ENCODE measurements around the gene POU2F3. TPM values are rescaled to one million over a fixed set of nuclear protein-coding genes. Genes with fewer than 3 reads are reported as not detected.

The POU2F3 gene
- total and polyA plus RNA-seq, 2 of the 8 experiments (the other 6 are each of a cell fraction or from before 2014, with no cell fraction given) = 1.0 to 2.1 TPM

DNA sequence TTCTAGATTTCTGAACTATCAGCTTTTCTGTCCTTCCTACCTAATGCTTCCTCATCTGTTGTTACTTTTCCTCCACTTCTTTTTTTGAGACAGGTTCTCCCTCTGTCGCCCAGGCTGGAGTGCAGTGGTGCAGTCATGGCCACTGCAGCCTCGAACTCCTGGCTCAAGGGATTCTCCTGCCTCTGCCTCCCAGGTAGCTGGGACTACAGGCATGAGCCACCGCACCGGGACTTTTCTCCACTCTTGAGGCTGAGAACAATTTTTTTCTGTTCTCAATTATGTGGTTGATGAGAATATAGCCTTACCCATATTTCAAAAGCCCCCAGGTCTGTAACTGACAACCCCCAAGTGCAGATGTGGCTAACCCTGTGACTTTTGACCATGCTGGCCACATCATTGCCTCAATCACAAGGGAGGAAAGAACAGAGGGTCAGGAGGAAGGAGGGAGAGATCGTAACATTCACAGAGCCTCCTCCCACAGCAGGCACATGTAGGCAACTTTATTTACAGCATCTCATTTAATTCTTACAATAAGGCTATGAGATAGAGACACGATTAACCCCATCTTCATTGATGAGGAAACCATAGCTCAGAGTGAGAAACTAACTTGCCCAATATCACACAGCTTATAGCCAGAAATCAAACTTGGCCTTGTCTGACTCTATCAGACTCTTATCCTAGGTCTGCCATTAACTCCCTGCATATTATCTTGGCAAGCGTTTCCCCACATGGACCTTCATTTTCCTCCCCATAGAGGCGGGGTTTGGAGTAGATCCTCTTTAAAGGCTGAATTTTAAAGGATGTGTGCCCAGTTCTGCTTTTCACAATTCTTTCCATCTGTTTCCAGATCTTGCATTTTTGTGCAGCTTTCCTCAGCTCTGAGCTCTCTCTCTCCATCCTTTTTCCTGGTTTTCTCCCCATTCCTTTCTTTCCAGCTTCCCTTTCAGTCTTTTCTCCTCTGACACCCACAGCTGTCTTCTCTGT, 9.6 kb downstream of the POU2F3 start:
- peaks cover 4 to 21% (median 6%) of the 10 kb centered on the region in 4 experiments for H3K4me1 ChIP-seq (replicated peaks in 1 of 4; ENCODE audit: control insufficient read depth in 3 of 4, insufficient read depth in 4 of 4, low read length in 3 of 4)
- FAIRE-seq (no peak), DNase-seq (ENCODE audit: low read depth in 1 of 2, low spot score in 2 of 2) (no peak)
- H3K9ac ChIP-seq (replicated peaks in 1 of 4; ENCODE audit: extremely low read depth in 1 of 4, low read depth in 3 of 4, low read length in 3 of 4) = no peak overlapping the region
- no peak overlapping the region for H3K56ac ChIP-seq (replicated peaks; ENCODE audit: insufficient read length, low read depth, low read length)
- H2BK20ac ChIP-seq (ENCODE audit: low read length) = peak overlapping the region; percentile 91; the same call in 1 of the 2 replicates
- H3K23me2 ChIP-seq (ENCODE audit: low read depth, low read length) = no peaks in the 10 kb centered on the region
- H3K79me2 ChIP-seq (ENCODE audit: control insufficient read depth in 1 of 2, insufficient read depth in 2 of 2, low read length in 2 of 2) = no peaks in the 10 kb centered on the region
- no peaks in the 10 kb centered on the region; a peak in 1 of 7 replicates for H3K27me3 ChIP-seq (replicated peaks in 1 of 4; ENCODE audit: control insufficient read depth in 3 of 4, extremely low read depth in 1 of 4, insufficient read depth in 3 of 4, low read length in 3 of 4)
- H3K4me2 ChIP-seq (ENCODE audit: insufficient read depth in 1 of 2, low read depth in 2 of 2, low read length in 2 of 2) = no peak overlapping the region
- H4K8ac ChIP-seq (ENCODE audit: extremely low read depth, insufficient read depth, low read length) = no peak overlapping the region
- ChIA-PET CTCF (ENCODE audit: partially characterized antibody) (interaction anchor here (1.1 to 41.2 kb wide), 13 partner anchors 9 to 182 kb away, joined by 3 to 1412 read pairs (median 5); partner anchors contain the start of gene POU2F3), POLR2A (ENCODE audit: partially characterized antibody) (interaction anchor here (2.2 kb wide), 1 partner anchor 13 kb away, joined by 6 read pairs; no protein-coding TSS in a partner anchor)
- no peaks in the 10 kb centered on the region for H3K79me1 ChIP-seq (ENCODE audit: low read depth, low read length)
- no peak overlapping the region for H2AK5ac ChIP-seq (ENCODE audit: low read depth, low read length)
- 83% methylated on average over 8 of the region's 8 CpGs; no CpG with 5 or more reads in 1 of the 2 experiments for whole genome bisulfite sequencing, 2 experiments (ENCODE audit: extremely low coverage in 1 of 2, insufficient coverage in 1 of 2, insufficient read length in 1 of 2, insufficient replicate concordance in 2 of 2, low coverage in 1 of 2, low lambda C conversion rate in 2 of 2, missing lambda C conversion rate in 1 of 2)
- no peak overlapping the region for H3K23ac ChIP-seq (ENCODE audit: insufficient read length)
- H2BK120ac ChIP-seq (replicated peaks; ENCODE audit: low read depth, low read length) = peak overlapping the region; percentile 81
- peak overlapping the region; percentile 22 for H3K4ac ChIP-seq (replicated peaks; ENCODE audit: insufficient read length, low read depth, low read length)
- peak overlapping the region; percentile 15 for H4K91ac ChIP-seq (replicated peaks; ENCODE audit: insufficient read length, low read length)
- no peaks in the 10 kb centered on the region for H3K9me3 ChIP-seq (ENCODE audit: insufficient read depth in 2 of 2, low read depth in 1 of 2, low read length in 1 of 2)
- no peak overlapping the region; the same call in 1 of the 2 replicates for H2BK12ac ChIP-seq (ENCODE audit: low read depth, low read length)
- no peak overlapping the region for H4K5ac ChIP-seq (ENCODE audit: insufficient read length, low read depth, low read length)
- no peaks in the 10 kb centered on the region for H4K20me1 ChIP-seq (replicated peaks in 1 of 2; ENCODE audit: control insufficient read depth in 1 of 2, insufficient read depth in 2 of 2, low read length in 2 of 2)
- H3K4me3 ChIP-seq (ENCODE audit: extremely low read depth in 1 of 4, insufficient read depth in 2 of 4, low read depth in 3 of 4, low read length in 4 of 4) = no peak overlapping the region
- peak overlapping the region; percentile 67; the same call in 1 of the 2 replicates for H2BK15ac ChIP-seq (ENCODE audit: low read length)
- no peak overlapping the region for H3K27ac ChIP-seq (ENCODE audit: low read depth, low read length)
- no peak overlapping the region for H2BK5ac ChIP-seq (ENCODE audit: low read depth, low read length)
- H3K18ac ChIP-seq (ENCODE audit: extremely low read depth, low read length) = peak overlapping the region; percentile 33; the same call in 1 of the 2 replicates
- H3K36me3 ChIP-seq (ENCODE audit: control insufficient read depth in 2 of 4, insufficient read depth in 4 of 4, low read length in 3 of 4) = no peaks in the 10 kb centered on the region
- H3K14ac ChIP-seq (ENCODE audit: insufficient read length) = no peak overlapping the region
- no peak overlapping the region for H2AFZ ChIP-seq (ENCODE audit: low read length)
- TF ChIP-seq E2F6 (IDR thresholded peaks at IDR 0.05) (no peak), ASH2L (IDR thresholded peaks at IDR 0.05; ENCODE audit: low read length) (no peak), TAF7 (optimal IDR thresholded peaks at IDR 0.05; ENCODE audit: borderline replicate concordance, low read depth, low read length) (no peak), MAX (IDR thresholded peaks at IDR 0.05) (no peak), GTF2F1 (IDR thresholded peaks at IDR 0.05; ENCODE audit: borderline replicate concordance, low read depth, low read length) (no peak), PHF8 (conservative IDR thresholded peaks at IDR 0.05; ENCODE audit: low read depth, low read length) (no peak), POLR2AphosphoS5 (IDR thresholded peaks at IDR 0.05; ENCODE audit: low read depth, low read length) (no peak)
- TF ChIP-seq, protein P1, sequence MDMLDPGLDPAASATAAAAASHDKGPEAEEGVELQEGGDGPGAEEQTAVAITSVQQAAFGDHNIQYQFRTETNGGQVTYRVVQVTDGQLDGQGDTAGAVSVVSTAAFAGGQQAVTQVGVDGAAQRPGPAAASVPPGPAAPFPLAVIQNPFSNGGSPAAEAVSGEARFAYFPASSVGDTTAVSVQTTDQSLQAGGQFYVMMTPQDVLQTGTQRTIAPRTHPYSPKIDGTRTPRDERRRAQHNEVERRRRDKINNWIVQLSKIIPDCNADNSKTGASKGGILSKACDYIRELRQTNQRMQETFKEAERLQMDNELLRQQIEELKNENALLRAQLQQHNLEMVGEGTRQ (IDR thresholded peaks at IDR 0.05; ENCODE audit: low read length) = no peak
